Mesendoderm (in vitro differentiated cells): ENCODE results near the gene RITA1.
"Not testable (repeated sequence)": the region's sequence is repeated elsewhere in the genome, so short reads cannot be mapped to it uniquely, and the experiment has no call there.

Source experiments
- DNase-seq: peaks from one replicate; pipeline ENCODE4 v3.0.0; 2013
- H2AK5ac ChIP-seq: 2 replicates; pipeline ENCODE4 v1.6.1; 2013; ENCODE audit warnings: low read length, inconsistent platforms
- H2BK120ac ChIP-seq: 2 replicates; pipeline ENCODE4 v1.6.1; 2013; ENCODE audit warnings: low read depth, mild to moderate bottlenecking, low read length, moderate library complexity, mixed read lengths
- H2BK15ac ChIP-seq: replicated peaks from 2 replicates; pipeline ENCODE4 v1.6.1; 2013; ENCODE audit warnings: low read depth, mild to moderate bottlenecking, moderate library complexity
- H2BK5ac ChIP-seq: 2 replicates; pipeline ENCODE4 v1.6.1; 2013; ENCODE audit warnings: low read length, inconsistent platforms
- H3K18ac ChIP-seq: 2 replicates; pipeline ENCODE4 v1.6.1; 2013; ENCODE audit warnings: mild to moderate bottlenecking, low read length, mixed read lengths
- H3K23ac ChIP-seq: one replicate; pipeline ENCODE4 v1.6.1; 2013; ENCODE audit warnings: low read length
- H3K27ac ChIP-seq: 2 replicates; pipeline ENCODE4 v1.5.1; 2013; ENCODE audit warnings: low read depth, mild to moderate bottlenecking, inconsistent platforms, low read length, moderate library complexity
- H3K27me3 ChIP-seq: 2 replicates; pipeline ENCODE4 v1.6.1; 2013; ENCODE audit warnings: low read length, control low read depth, mild to moderate bottlenecking, inconsistent platforms; ENCODE audit not compliant: insufficient read depth, poor library complexity
- H3K36me3 ChIP-seq: 2 replicates; pipeline ENCODE4 v1.6.1; 2013; ENCODE audit warnings: low read length, inconsistent platforms; ENCODE audit not compliant: control insufficient read depth, insufficient read depth
- H3K4ac ChIP-seq: one replicate; pipeline ENCODE4 v1.6.1; 2013; ENCODE audit warnings: low read depth, mild to moderate bottlenecking, low read length, moderate library complexity
- H3K4me1 ChIP-seq: 2 replicates; pipeline ENCODE4 v1.6.1; 2013; ENCODE audit warnings: low read depth, low read length, inconsistent platforms; ENCODE audit not compliant: control insufficient read depth
- H3K4me2 ChIP-seq: 2 replicates; pipeline ENCODE4 v1.6.1; 2013; ENCODE audit warnings: low read length
- H3K4me3 ChIP-seq: 2 replicates; pipeline ENCODE4 v1.5.1; 2013; ENCODE audit warnings: mild to moderate bottlenecking, low read length
- H3K56ac ChIP-seq: one replicate; pipeline ENCODE4 v1.6.1; 2013; ENCODE audit warnings: low read length
- H3K79me1 ChIP-seq: 2 replicates; pipeline ENCODE4 v1.6.1; 2013; ENCODE audit warnings: low read length, inconsistent platforms
- H3K79me2 ChIP-seq: 2 replicates; pipeline ENCODE4 v1.6.1; 2013; ENCODE audit warnings: mild to moderate bottlenecking, low read length; ENCODE audit not compliant: control insufficient read depth, insufficient read depth
- H3K9ac ChIP-seq: 2 replicates; pipeline ENCODE4 v1.6.1; 2013; ENCODE audit warnings: low read length, inconsistent platforms
- H4K5ac ChIP-seq: one replicate; pipeline ENCODE4 v1.6.1; 2013; ENCODE audit warnings: low read length
- H4K8ac ChIP-seq: one replicate; pipeline ENCODE4 v1.6.1; 2013; ENCODE audit warnings: low read depth, mild to moderate bottlenecking, control low read depth, low read length, moderate library complexity
- WGBS: extraction: QIAGEN DNeasy Blood & Tissue Kit; methylation state at CpG from one replicate; pipeline ENCODE4 v1.1.7; 2013; ENCODE audit warnings: low lambda C conversion rate, missing lambda C conversion rate; ENCODE audit not compliant: insufficient coverage; ENCODE audit errors: extremely low coverage; 5-methylcytosine and 5-hydroxymethylcytosine counted together

The RITA1 gene

GRCh38 chr12:113140706-113141105 lies 44.8 kb upstream of the RITA1 start:
- no peak overlapping the region for H4K8ac ChIP-seq
- no CpG with 5 or more reads among the region's 7 CpGs for WGBS
- H2BK120ac ChIP-seq = no peak overlapping the region
- H4K5ac ChIP-seq = no peak overlapping the region
- no peak overlapping the region for H3K18ac ChIP-seq
- no peaks in the 10 kb centered on the region for H3K79me1 ChIP-seq
- no peak overlapping the region for H2AK5ac ChIP-seq
- no peak overlapping the region for H3K23ac ChIP-seq
- peaks cover 6% of the 10 kb centered on the region for H3K4me1 ChIP-seq
- H3K9ac ChIP-seq = no peak overlapping the region
- H3K27me3 ChIP-seq = no peaks in the 10 kb centered on the region
- no peak overlapping the region for H3K4ac ChIP-seq
- no peak overlapping the region for H3K56ac ChIP-seq
- H3K4me2 ChIP-seq = no peak overlapping the region
- no peak overlapping the region for H3K27ac ChIP-seq
- no peaks in the 10 kb centered on the region for H3K79me2 ChIP-seq
- no peak overlapping the region for H3K4me3 ChIP-seq
- H2BK15ac ChIP-seq = no peak overlapping the region
- H2BK5ac ChIP-seq = no peak overlapping the region
- DNase-seq = no peak
- H3K36me3 ChIP-seq = no peaks in the 10 kb centered on the region

DNA sequence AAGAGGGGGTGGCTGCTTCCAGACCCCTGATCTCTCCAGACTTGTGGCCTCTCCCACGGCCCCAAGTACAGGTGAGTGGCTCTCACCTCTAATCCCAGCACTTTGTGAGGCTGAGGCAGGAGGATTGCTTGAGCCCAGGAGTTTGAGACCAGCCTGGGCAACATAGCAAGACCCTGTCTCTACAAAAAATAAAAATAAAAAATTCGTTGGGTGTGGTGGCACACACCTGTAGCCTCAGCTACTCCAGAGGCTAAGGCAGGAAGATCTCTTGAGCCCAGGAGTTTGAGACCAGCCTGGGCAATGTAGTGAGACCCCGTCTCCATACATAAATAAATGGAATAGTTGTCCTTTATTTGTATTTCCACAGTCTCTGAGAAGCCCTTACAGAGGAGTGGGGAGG lies 43.8 kb upstream of the RITA1 start:
- DNase-seq, H2BK15ac ChIP-seq, H3K4me3 ChIP-seq, H3K36me3 ChIP-seq, H3K4me1 ChIP-seq, H2AK5ac ChIP-seq, H3K27me3 ChIP-seq, H2BK5ac ChIP-seq, H3K56ac ChIP-seq, H3K23ac ChIP-seq, H3K9ac ChIP-seq, H4K5ac ChIP-seq, H3K27ac ChIP-seq, H4K8ac ChIP-seq, H3K79me1 ChIP-seq, H3K79me2 ChIP-seq, H3K18ac ChIP-seq, H3K4me2 ChIP-seq, H2BK120ac ChIP-seq, H3K4ac ChIP-seq: not testable (repeated sequence)
- no CpG with 5 or more reads among the region's 3 CpGs for WGBS

DNA sequence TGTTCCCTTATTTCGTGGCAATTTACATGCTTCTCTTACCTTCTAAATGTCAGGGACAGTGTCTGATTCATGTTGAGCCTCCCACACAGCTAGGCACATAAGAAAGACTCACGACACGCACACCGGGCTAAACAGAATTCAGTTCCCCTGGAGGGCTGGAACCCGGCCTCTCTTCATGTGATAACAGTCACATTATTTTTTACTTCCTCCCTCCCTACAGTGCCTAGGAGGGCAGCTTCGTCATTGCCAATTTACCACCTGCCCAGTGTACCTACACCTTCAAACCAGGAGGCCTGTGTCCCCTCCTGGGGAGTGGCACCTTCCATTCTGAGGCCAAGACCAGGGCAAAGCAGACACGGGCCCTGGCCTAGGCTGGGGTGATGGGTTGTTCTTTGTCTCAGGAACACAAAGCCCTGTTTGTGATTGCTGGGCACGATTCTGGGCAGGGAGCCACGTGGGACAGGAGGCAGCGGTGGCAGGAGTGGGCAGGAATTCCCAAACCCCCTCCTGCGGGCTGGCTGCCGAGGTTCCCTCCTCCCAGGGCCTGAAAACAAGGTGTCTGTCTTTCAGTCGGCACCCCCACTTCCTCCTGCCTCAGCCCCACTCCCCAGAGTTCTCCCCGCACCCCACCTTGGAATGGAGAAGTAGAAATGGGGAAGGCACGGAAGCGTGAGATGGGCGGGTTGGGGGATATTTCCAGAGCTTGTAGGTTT lies 43.2 kb upstream of the RITA1 start:
- no peaks in the 10 kb centered on the region for H3K36me3 ChIP-seq
- no peak overlapping the region for H3K56ac ChIP-seq
- H3K4ac ChIP-seq = no peak overlapping the region
- no peaks in the 10 kb centered on the region for H3K79me2 ChIP-seq
- H3K27ac ChIP-seq = no peak overlapping the region
- H4K5ac ChIP-seq = no peak overlapping the region
- no peaks in the 10 kb centered on the region for H3K4me1 ChIP-seq
- no peak overlapping the region for H3K9ac ChIP-seq
- H2BK15ac ChIP-seq = no peak overlapping the region
- no peak overlapping the region for H2BK5ac ChIP-seq
- no peak overlapping the region for H2BK120ac ChIP-seq
- no peak for DNase-seq
- H4K8ac ChIP-seq = no peak overlapping the region
- no peaks in the 10 kb centered on the region for H3K79me1 ChIP-seq
- H3K18ac ChIP-seq = no peak overlapping the region
- no CpG with 5 or more reads among the region's 17 CpGs for WGBS
- no peak overlapping the region for H3K4me2 ChIP-seq
- no peak overlapping the region for H3K4me3 ChIP-seq
- no peak overlapping the region for H2AK5ac ChIP-seq
- no peak overlapping the region for H3K23ac ChIP-seq
- H3K27me3 ChIP-seq = no peaks in the 10 kb centered on the region

DNA sequence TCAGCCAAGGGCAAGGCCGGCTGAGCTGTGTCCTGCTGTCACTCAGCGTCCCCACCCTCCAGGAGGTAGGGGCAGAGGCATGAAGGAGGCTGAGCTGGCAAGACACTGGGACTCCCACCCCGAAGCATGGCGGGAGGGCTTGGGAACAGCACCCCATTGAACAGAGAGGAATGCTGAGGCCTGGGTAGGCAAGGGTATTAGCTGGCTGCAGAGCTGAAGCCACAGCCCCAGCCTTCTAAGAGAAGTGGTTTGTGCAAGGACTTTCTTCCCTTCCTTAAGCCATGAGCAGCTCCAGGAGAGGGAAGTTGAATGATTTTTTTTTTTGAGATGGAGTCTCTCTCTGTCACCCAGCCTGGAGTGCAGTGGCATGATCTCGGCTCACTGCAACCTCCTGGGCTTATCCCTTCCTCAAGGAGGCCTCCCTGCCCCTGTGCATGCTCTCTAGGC lies 42.6 kb upstream of the RITA1 start:
- no peak for DNase-seq
- WGBS = no CpG with 5 or more reads among the region's 5 CpGs
- H2BK15ac ChIP-seq = no peak overlapping the region
- no peaks in the 10 kb centered on the region for H3K36me3 ChIP-seq
- no peak overlapping the region for H3K9ac ChIP-seq
- no peaks in the 10 kb centered on the region for H3K79me2 ChIP-seq
- no peak overlapping the region for H2AK5ac ChIP-seq
- H3K4me1 ChIP-seq = no peaks in the 10 kb centered on the region
- no peak overlapping the region for H3K4me3 ChIP-seq
- no peak overlapping the region for H3K4me2 ChIP-seq
- no peaks in the 10 kb centered on the region for H3K79me1 ChIP-seq
- no peak overlapping the region for H3K4ac ChIP-seq
- no peak overlapping the region for H4K8ac ChIP-seq
- H3K27me3 ChIP-seq = no peaks in the 10 kb centered on the region
- no peak overlapping the region for H3K27ac ChIP-seq
- H3K23ac ChIP-seq = no peak overlapping the region
- no peak overlapping the region for H3K56ac ChIP-seq
- H2BK5ac ChIP-seq = no peak overlapping the region
- no peak overlapping the region for H2BK120ac ChIP-seq
- no peak overlapping the region for H4K5ac ChIP-seq
- H3K18ac ChIP-seq = no peak overlapping the region

GRCh38 chr12:113143959-113144358 lies 41.6 kb upstream of the RITA1 start:
- Histone ChIP-seq H2BK15ac (no peak overlapping the region), H2BK5ac (no peak overlapping the region), H4K8ac (no peak overlapping the region), H3K4me1 (no peaks in the 10 kb centered on the region), H3K79me2 (no peaks in the 10 kb centered on the region), H3K23ac (no peak overlapping the region), H3K9ac (no peak overlapping the region), H3K27me3 (no peaks in the 10 kb centered on the region), H3K18ac (no peak overlapping the region), H2BK120ac (no peak overlapping the region), H3K4me2 (no peak overlapping the region), H3K4me3 (no peak overlapping the region), H2AK5ac (no peak overlapping the region), H4K5ac (no peak overlapping the region), H3K27ac (no peak overlapping the region), H3K36me3 (no peaks in the 10 kb centered on the region), H3K4ac (no peak overlapping the region), H3K56ac (no peak overlapping the region), H3K79me1 (no peaks in the 10 kb centered on the region)
- DNase-seq = no peak
- no CpG with 5 or more reads among the region's 8 CpGs for WGBS

DNA sequence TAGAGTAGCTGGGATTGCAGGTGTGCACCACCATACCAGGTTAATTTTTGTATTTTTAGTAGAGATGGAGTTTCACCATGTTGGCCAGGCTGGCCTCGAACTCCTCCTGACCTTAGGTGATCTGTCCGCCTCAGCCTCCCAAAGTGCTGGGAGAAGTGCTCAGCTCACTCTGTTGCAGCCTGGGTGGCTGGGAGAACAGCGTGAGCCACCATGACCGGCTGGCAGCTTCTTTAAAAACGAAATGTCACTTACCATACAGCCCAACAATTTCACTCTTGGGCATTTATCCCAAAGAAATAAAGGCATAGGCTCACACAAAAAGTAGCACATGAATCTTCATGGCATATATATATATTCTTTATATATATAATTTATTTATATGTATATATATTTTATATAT lies 40.7 kb upstream of the RITA1 start:
- WGBS = no CpG with 5 or more reads among the region's 5 CpGs
- H3K9ac ChIP-seq = no peak overlapping the region
- no peak overlapping the region for H3K4me2 ChIP-seq

More for the DNA sequence above, 40.7 kb upstream of the RITA1 start:
- H3K27ac ChIP-seq = no peak overlapping the region
- no peak overlapping the region for H2BK15ac ChIP-seq
- no peak overlapping the region for H2BK5ac ChIP-seq
- H3K56ac ChIP-seq = no peak overlapping the region
- H2BK120ac ChIP-seq = no peak overlapping the region
- H2AK5ac ChIP-seq = no peak overlapping the region
- no peaks in the 10 kb centered on the region for H3K36me3 ChIP-seq
- H3K27me3 ChIP-seq = no peaks in the 10 kb centered on the region
- H4K5ac ChIP-seq = no peak overlapping the region
- no peak overlapping the region for H3K4ac ChIP-seq
- H3K79me2 ChIP-seq = no peaks in the 10 kb centered on the region
- H3K4me3 ChIP-seq = no peak overlapping the region
- H3K18ac ChIP-seq = no peak overlapping the region
- H3K79me1 ChIP-seq = no peaks in the 10 kb centered on the region
- no peak for DNase-seq
- H4K8ac ChIP-seq = no peak overlapping the region
- peaks cover 2% of the 10 kb centered on the region for H3K4me1 ChIP-seq
- no peak overlapping the region for H3K23ac ChIP-seq
